ENCODE results near the gene MYO16. TPM values are rescaled to one million over a fixed set of nuclear protein-coding genes. Genes with fewer than 3 reads are reported as not detected.

MYO16 gene
- total RNA-seq, 4 donors from 2014 or later = 0.54 to 3.8 (median 1.5) TPM

DNA sequence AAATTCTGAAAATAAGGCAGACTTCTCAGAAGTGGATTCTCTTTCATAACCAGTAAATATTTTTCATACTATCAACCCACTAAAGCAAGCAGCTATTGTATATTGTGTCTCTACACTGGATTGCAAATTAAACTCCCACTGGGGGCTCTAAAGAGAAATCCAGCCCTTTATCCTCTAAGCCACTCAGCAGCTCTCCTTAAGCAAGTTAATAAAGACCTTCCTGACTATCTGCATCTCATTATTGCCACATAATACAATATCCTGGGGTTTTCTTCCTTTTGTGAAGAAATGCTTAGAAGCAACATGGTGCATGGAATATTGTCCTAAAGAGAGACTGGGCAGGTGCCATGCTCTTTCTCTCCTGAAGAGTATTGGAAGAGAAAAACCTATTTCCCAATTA is 521.3 kb downstream of the MYO16 start:
- ATAC-seq = no peak
- TF ChIP-seq POLR2A (IDR thresholded peaks at IDR 0.05) (no peak), POLR2AphosphoS5 (IDR thresholded peaks at IDR 0.05) (no peak), EP300 (IDR thresholded peaks at IDR 0.05) (no peak)
- TF ChIP-seq, protein P1, sequence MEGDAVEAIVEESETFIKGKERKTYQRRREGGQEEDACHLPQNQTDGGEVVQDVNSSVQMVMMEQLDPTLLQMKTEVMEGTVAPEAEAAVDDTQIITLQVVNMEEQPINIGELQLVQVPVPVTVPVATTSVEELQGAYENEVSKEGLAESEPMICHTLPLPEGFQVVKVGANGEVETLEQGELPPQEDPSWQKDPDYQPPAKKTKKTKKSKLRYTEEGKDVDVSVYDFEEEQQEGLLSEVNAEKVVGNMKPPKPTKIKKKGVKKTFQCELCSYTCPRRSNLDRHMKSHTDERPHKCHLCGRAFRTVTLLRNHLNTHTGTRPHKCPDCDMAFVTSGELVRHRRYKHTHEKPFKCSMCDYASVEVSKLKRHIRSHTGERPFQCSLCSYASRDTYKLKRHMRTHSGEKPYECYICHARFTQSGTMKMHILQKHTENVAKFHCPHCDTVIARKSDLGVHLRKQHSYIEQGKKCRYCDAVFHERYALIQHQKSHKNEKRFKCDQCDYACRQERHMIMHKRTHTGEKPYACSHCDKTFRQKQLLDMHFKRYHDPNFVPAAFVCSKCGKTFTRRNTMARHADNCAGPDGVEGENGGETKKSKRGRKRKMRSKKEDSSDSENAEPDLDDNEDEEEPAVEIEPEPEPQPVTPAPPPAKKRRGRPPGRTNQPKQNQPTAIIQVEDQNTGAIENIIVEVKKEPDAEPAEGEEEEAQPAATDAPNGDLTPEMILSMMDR (IDR thresholded peaks at IDR 0.05) = no peak
- H3K27ac ChIP-seq = peak overlapping the region in 1 of 4 donors; percentile 5
- H3K9me3 ChIP-seq = no peaks in the 10 kb centered on the region
- H3K4me1 ChIP-seq = peaks cover 6 to 50% (median 13%) of the 10 kb centered on the region in 3 donors
- no peaks in the 10 kb centered on the region for H3K27me3 ChIP-seq
- H3K4me3 ChIP-seq = no peak overlapping the region
- no peaks in the 10 kb centered on the region for H3K36me3 ChIP-seq

DNA sequence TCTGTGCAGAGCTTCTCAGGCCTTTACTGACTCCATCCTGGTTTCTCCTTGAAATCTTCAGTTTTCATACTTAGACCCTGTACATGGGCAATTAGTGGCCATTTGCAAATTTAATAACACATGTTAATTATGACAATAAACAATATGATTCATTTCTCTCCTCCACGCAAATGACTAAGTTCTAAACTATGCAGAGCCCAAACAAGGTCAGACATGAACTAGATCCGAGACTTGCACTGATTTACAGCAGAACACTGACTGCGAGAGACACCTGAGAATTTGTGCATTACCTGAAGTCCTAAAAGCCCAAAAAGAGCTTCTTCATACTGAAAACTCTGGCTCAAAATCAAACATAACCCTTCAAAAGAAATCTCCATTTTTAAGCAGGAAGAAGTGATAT is 521.8 kb downstream of the MYO16 start:
- Histone ChIP-seq H3K36me3 (no peaks in the 10 kb centered on the region), H3K27ac (peak overlapping the region in 1 of 4 donors; percentile 47), H3K4me3 (no peak overlapping the region), H3K4me1 (peaks cover 8 to 47% (median 11%) of the 10 kb centered on the region in 3 donors), H3K9me3 (no peaks in the 10 kb centered on the region), H3K27me3 (no peaks in the 10 kb centered on the region)
- TF ChIP-seq EP300 (IDR thresholded peaks at IDR 0.05) = no peak
- TF ChIP-seq, protein P1 (IDR thresholded peaks at IDR 0.05) = no peak
- no peak for TF ChIP-seq POLR2A (IDR thresholded peaks at IDR 0.05)
- no peak for TF ChIP-seq POLR2AphosphoS5 (IDR thresholded peaks at IDR 0.05)
- WGBS, 2 donors (ENCODE audit: low coverage in 1 of 2) = 55 to 57% methylated on average over 3 of the region's 3 CpGs
- ATAC-seq = no peak

DNA sequence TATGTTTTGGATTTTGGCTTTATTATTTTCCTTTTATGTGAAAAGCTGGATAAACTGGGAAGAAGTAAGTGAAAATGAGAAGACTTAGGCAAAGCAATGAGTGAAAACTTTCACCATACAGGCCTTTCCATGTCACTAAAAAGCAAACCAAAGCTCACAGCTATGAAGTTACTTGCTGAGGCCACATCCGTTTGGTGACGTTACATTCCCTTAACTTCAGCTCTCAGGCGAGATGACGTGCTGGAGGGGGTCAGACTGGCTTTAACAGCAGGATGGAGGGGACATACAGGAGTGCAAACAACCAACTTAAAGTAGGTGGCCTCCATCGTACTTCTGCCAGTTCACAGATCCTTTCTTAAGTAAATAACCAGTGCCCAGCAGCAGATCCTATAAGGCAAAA is 522.3 kb downstream of the MYO16 start:
- Histone ChIP-seq H3K27ac (peak overlapping the region in 1 of 4 donors; percentile 47), H3K4me3 (no peak overlapping the region), H3K36me3 (no peaks in the 10 kb centered on the region), H3K9me3 (no peaks in the 10 kb centered on the region), H3K27me3 (no peaks in the 10 kb centered on the region), H3K4me1 (peaks cover 8 to 47% (median 9%) of the 10 kb centered on the region in 3 donors)
- ATAC-seq = no peak
- TF ChIP-seq EP300 (IDR thresholded peaks at IDR 0.05) = no peak
- TF ChIP-seq, protein P1 (IDR thresholded peaks at IDR 0.05) = no peak
- no peak for TF ChIP-seq POLR2AphosphoS5 (IDR thresholded peaks at IDR 0.05)
- no peak for TF ChIP-seq POLR2A (IDR thresholded peaks at IDR 0.05)
- 74% methylated on average over 5 of the region's 5 CpGs for WGBS, 2 donors (ENCODE audit: low coverage in 1 of 2)

DNA sequence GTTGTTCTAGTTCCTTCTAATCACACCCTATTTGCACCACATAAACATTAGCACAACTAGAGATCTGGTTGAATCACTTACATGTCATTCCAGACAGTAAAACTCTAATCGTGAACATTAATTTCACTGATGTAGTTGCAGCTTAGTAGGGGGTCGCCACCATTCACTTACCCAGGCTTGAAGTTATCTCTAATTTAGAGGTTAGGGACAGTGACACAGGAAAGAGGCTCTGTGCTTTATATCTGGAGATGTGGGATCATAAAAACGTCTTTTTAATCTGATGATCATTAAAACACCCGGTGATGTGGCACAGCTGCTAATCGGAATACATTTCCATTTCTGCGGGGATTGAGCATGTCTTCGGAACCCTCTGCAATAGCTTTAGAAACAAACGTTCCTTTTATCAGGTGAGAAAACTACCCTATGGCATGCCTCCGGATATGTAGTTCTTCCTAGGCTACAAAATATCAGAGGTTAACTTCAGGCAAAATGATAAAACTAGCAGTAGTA is 523.0 kb downstream of the MYO16 start:
- TF ChIP-seq EP300 (IDR thresholded peaks at IDR 0.05) (no peak), POLR2A (IDR thresholded peaks at IDR 0.05) (no peak), POLR2AphosphoS5 (IDR thresholded peaks at IDR 0.05) (no peak)
- TF ChIP-seq, protein P1 (IDR thresholded peaks at IDR 0.05) = no peak
- Histone ChIP-seq H3K27ac (peak overlapping the region in 1 of 4 donors; percentile 47), H3K4me3 (no peak overlapping the region), H3K36me3 (no peaks in the 10 kb centered on the region), H3K4me1 (peaks cover 3 to 47% (median 8%) of the 10 kb centered on the region in 3 donors), H3K27me3 (no peaks in the 10 kb centered on the region), H3K9me3 (no peaks in the 10 kb centered on the region)
- WGBS, 2 donors (ENCODE audit: low coverage in 1 of 2) = 79 to 85% methylated on average over 9 of the region's 9 CpGs
- ATAC-seq = no peak

GRCh38 chr13:109152941-109153340 is 523.5 kb downstream of the MYO16 start:
- no peak for ATAC-seq

More at GRCh38 chr13:109152941-109153340, 523.5 kb downstream of the MYO16 start:
- H3K36me3 ChIP-seq = no peaks in the 10 kb centered on the region
- no peaks in the 10 kb centered on the region for H3K9me3 ChIP-seq
- no peak overlapping the region for H3K4me3 ChIP-seq
- H3K27me3 ChIP-seq = no peaks in the 10 kb centered on the region
- H3K4me1 ChIP-seq = peaks cover 0 to 45% (median 8%) of the 10 kb centered on the region in 3 donors
- H3K27ac ChIP-seq = peak overlapping the region in 2 of 4 donors; percentile 85 to 94
- no peak for TF ChIP-seq POLR2A (IDR thresholded peaks at IDR 0.05)
- 91 to 93% methylated on average over 10 of the region's 10 CpGs for WGBS, 2 donors (ENCODE audit: low coverage in 1 of 2)

All from gastroesophageal sphincter (tissue), 4 donors.